Middle frontal gyrus (tissue), 1 donor: Measurements from ENCODE around the gene IFIT2.
"Not testable (repeated sequence)": the region's sequence is repeated elsewhere in the genome, so short reads cannot be mapped to it uniquely, and the experiment has no call there.

ENCODE experiments used
- DNase-seq: peaks from one replicate; pipeline ENCODE4 v3.0.0-alpha.2; 2015; ENCODE audit warnings: low spot score; ENCODE audit errors: extremely low spot score

IFIT2 gene

GRCh38 chr10:89339875-89340274, 38.0 kb downstream of the IFIT2 start:
- DNase-seq = no peak

DNA sequence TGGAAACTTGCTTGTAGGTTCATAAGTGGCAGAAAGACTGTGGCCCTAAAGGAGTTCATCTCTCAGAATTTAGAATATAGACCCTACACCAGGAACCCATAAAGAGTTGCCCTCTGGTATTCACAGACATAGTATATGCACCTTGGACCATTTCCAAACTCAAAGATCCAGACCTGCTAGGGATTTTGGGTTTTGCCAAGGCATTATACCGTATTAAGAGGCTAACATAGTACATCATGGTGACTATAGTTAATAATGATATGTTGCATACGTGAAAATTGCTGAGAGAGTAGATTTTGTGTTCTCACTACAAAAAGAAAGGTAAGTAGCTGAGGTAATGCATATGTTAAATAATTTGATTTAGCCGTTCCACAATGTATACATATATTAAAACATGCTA, 39.8 kb downstream of the IFIT2 start:
- no peak for DNase-seq

- peak; percentile 92 for DNase-seq
These were observed 40.5 kb downstream of the IFIT2 start for GRCh38 chr10:89342206-89342958.

DNA sequence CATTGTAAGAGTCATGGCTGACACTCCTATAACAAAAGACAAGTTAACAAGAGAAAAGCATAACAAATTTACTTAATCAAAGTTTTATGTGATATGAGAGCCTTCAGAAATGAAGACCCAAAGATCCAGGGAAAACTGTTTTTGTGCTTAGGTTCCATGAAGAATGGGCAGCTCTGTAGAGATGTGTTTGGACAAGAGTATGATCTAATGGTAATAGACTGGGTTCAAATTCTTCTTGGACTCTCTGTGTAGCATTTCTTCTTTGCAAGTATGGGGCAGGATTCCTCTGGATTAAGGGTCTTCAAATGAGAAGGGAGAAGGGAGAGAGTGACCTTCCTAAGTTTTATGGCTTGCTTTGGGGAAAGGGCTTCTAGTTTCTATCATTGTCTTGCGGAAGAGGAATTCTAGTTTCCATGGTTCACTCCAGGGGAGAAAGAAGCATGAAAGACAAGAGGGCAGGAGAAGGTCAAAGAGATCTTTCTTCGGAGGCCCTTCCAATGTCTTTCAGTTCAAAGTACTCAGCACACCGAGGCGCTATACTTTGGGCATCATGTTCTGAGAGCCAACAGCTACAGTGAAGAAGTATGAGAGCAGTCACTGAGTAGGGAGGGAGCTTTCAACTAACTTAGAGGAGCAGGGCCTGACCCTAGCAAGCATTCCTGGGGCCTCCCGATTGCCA, 41.4 kb downstream of the IFIT2 start:
- no peak for DNase-seq

- no peak for DNase-seq
These were observed 42.3 kb downstream of the IFIT2 start for GRCh38 chr10:89344156-89344555.

- no peak for DNase-seq
These were observed 43.6 kb downstream of the IFIT2 start for GRCh38 chr10:89345367-89346000.

GRCh38 chr10:89346405-89347254, 44.8 kb downstream of the IFIT2 start:
- no peak for DNase-seq

GRCh38 chr10:89347701-89348457, 46.0 kb downstream of the IFIT2 start:
- DNase-seq = no peak

DNA sequence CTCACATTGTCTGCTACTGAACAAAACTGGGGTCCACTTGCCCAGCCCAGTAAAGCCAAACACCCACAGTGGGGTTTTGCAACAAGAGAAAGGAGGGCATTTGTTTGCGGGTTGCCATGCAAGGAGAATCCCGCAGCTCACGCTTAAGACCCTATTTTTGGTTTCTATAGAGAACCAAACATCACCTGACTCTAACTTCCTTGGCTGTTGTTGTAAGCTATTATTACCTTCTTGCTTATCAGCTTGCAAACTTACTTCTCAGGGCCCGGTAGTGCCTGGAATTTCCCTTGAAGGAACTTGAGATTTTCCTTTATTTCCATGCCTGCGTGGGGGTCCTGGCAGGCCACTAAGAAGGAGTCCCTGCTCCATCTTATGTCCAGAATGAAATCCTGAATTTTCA, 46.6 kb downstream of the IFIT2 start:
- DNase-seq = no peak

DNA sequence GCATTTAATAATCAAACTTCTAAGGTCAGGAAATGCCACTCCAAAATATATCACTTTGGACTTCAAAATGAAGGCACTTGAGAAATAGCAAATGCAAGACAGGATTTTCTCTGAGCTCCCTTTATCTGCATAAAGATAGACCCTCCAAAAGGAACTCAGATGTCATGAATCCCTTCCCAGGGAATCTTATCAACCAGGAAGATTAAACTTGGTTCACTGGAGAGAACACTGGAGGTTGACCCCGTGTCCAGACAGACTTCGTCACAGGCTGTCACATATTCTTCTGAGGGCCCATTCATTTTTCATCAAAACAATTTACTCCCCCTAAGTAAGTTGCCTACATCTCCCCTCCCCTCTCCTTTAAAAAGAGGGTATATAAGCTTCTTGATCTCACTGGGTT, 47.1 kb downstream of the IFIT2 start:
- no peak for DNase-seq

DNA sequence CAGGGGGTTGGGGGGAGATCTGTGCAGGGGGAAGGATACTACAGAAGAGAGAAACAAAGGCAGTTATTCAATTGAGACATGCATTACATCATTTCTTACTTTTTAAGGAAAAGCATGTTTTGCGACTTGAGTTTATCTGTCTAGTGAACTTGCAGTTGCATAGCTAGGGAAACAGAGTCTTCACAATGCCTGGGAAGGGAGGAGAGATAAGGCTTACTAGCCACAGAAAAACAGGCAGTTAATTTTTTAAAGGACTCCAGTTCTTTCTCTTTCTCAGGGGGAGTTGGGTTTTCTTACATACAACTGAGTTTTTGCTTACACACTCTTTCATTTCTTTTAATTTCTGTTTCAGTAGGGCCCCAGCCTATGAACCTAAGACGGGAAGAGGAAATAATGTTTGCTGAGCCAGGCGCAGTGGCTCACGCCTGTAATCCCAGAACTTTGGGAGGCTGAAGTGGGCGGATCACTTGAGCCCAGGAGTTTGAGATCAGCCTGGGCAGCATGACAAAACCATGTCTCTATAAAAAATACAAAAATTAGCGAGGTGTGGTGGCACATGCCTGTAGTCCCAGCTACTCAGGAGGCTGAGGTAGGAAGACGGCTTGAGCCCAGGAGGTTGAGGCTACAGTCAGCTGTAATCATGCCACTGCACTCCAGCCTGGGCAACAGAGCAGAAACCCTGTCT, 48.9 kb downstream of the IFIT2 start:
- not testable (repeated sequence) for DNase-seq

GRCh38 chr10:89351412-89351779, 49.5 kb downstream of the IFIT2 start:
- no peak for DNase-seq

DNA sequence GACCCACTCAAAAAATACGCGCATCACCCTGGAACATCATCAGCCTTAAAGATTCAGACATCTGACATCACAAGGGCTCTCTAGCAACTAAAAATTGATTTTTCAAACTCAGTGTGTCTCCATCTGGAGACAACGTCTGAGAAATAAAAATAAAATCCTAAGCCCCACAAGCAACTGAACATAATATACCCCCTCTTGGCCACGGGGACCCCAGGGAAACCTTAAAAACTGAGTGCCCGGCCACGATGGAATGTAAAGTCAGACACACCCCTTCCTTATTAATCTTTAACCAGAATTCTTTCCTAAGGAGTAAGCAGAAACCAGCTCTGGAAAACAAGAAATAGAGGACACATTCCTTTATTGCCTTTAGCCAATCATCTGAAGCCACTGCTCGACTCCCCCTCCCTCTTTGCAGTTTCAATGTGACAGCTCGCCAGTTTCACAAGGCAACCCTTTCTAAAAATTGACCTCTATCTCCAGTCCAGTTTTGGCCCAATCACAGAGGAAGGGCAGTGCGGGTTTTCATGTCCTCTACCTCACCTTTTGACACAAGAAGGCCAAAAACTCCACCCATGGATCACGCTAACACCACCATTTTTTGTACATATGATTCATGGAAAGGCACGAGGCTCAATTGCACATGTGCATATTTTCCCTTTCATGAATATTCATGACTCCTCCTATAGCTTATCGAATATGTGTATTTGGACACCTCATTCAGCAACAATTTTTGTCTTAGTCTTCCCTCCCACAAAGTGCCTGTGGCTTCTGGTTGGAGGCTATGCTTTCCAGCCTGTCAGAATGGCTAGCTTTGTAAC, 50.1 kb downstream of the IFIT2 start:
- no peak for DNase-seq

DNA sequence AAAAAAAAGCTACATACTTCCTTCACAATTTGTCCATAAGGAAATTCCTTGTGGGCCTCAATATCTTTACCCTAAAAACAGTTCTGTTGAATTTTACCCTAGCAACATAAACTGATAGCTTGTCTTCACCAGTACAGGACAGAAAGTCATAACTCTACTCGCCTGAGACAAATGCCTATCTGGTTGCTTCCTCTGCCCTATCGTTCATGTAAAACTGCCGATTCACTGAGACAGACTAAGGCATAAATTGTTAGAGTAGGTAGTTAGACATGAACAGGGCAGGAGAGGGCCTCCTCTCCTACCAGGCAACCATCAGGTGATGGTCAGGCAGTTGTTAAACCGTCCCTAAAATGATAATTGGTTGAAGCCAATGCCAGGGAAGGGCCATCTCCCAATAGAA, 51.0 kb downstream of the IFIT2 start:
- DNase-seq = no peak

- no peak for DNase-seq
These were observed 53.6 kb downstream of the IFIT2 start for GRCh38 chr10:89355394-89355931.

DNA sequence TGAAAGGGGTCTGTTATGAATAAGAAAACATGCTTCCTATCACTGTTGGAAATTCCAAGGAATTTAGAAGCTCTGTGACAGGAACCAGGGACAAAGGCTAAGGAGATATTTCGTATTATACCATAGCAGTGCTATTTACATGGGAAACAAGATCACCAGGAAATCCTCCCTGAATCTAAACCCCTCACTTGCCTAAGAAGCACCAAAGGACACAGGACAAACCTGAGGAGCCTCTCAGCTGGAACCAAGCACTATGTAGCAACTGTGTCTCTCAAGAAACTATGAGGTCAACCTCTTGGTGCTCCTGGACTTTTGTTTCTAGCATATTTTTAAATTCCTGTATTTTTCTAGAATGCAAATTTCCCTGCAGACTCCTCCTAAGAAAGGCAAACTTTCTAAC, 55.2 kb downstream of the IFIT2 start:
- DNase-seq = no peak

- DNase-seq = no peak
These were observed 56.1 kb downstream of the IFIT2 start for GRCh38 chr10:89357975-89358374.
